OCI-LY1 (cell line): ENCODE results near the gene WDFY4.

Source experiments
- CTCF ChIP-seq: fragments of 200-600 bp; sonication (generic), shearing (Covaris generic); IDR thresholded peaks from 2 replicates; pipeline ENCODE4 v1.5.1; 2017; ENCODE audit warnings: mild to moderate bottlenecking, antibody characterized with exemption, low read length, moderate library complexity, mixed read lengths
- EZH2 ChIP-seq: fragments of 200-600 bp; sonication (generic), shearing (Covaris generic); IDR thresholded peaks from 2 replicates; pipeline ENCODE4 v1.8.0; 2017; ENCODE audit warnings: borderline replicate concordance, mixed run types, mild to moderate bottlenecking, antibody characterized with exemption, low read length, moderate library complexity, mixed read lengths

GRCh38 chr10:48656914-48657305, 27.8 kb upstream of the WDFY4 start:
- TF ChIP-seq CTCF: no peak
- TF ChIP-seq EZH2: no peak
